ENCODE results near the gene OMG.
"Not testable (repeated sequence)": the region's sequence is repeated elsewhere in the genome, so short reads cannot be mapped to it uniquely, and the experiment has no call there.

The OMG gene

DNA sequence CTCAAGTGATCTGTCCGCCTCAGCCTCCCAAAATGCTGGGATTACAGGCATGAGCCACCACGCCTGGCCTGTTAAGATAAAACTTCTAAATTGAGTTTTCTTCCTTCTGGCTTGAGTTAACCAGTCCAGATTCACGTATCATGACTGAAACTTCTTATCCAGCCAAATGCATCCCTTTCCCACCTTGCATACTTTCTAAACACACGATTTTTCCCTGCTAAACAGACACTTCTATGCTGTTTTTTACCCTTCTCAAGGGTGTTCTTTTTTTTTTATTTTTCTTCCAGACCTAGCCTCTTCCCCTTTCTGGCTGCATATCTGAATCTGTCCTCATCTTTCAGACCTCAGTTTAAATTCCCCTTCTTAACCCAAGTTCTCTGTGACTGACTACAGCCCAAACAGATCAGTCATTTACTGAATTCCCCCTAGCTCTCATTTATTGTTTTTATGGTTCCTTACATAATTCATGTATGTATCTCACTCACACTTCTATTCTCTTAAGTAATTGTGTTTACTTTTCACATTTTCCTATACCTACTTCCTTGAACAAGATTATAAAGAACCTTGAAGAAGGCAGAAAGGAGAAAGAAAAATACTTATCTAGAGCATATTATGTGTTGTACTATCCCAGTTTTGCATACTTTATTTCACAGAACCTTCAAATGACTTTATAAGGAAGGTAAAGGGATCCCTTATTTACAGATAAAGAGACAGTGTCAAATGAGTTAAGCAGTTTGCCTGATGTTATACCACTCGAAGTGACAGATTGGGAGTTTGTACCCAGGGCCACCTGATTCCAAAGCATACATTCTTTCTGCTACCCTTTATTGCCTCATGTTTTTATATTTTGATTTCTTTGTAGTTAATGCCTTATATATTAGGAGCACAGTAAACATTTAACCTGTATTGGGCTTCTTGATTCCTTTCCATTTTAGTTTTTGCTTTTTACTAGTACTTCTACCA lies 11.6 kb upstream of the OMG start:
- Histone ChIP-seq H3K9me3 (ENCODE audit: control insufficient read depth, insufficient read depth, low read length) (no peaks in the 10 kb centered on the region), H3K4me3 (ENCODE audit: low read length) (no peak overlapping the region), H3K4me1 (ENCODE audit: control insufficient read depth, insufficient read depth, low read length) (no peaks in the 10 kb centered on the region), H3K27ac (ENCODE audit: low read length) (no peak overlapping the region), H3K27me3 (ENCODE audit: control insufficient read depth, insufficient read depth, low read length) (no peaks in the 10 kb centered on the region), H3K36me3 (ENCODE audit: control insufficient read depth, insufficient read depth, low read length) (no peaks in the 10 kb centered on the region)
- WGBS (ENCODE audit: insufficient coverage, insufficient read length) = no CpG with 5 or more reads among the region's 5 CpGs
- no peak for DNase-seq (ENCODE audit: low read depth, low spot score)

DNA sequence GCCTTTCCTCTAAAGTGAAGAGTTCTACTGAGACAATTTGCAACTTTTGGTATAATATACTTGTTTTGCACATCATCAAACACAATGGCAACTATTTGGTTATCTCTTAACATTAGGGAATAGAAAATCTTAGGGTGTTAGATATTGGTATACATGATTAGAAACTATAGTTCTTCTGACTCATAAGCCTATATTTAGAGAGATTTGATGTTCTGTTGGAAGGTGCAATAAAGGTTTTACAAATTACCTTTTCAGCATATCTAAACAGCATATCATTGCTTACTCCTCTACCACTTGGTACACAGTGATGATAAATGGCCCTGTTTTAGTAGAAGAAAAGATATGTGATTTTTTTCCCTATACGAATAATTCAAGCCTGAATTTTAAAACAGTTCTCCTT lies 10.6 kb upstream of the OMG start:
- H3K4me1 ChIP-seq (ENCODE audit: control insufficient read depth, insufficient read depth, low read length) = no peaks in the 10 kb centered on the region
- no peak overlapping the region for H3K4me3 ChIP-seq (ENCODE audit: low read length)
- no peaks in the 10 kb centered on the region for H3K27me3 ChIP-seq (ENCODE audit: control insufficient read depth, insufficient read depth, low read length)
- no peak overlapping the region for H3K27ac ChIP-seq (ENCODE audit: low read length)
- H3K9me3 ChIP-seq (ENCODE audit: control insufficient read depth, insufficient read depth, low read length) = no peaks in the 10 kb centered on the region
- no peaks in the 10 kb centered on the region for H3K36me3 ChIP-seq (ENCODE audit: control insufficient read depth, insufficient read depth, low read length)
- no peak for DNase-seq (ENCODE audit: low read depth, low spot score)
- no CpG with 5 or more reads among the region's 1 CpG for WGBS (ENCODE audit: insufficient coverage, insufficient read length)

DNA sequence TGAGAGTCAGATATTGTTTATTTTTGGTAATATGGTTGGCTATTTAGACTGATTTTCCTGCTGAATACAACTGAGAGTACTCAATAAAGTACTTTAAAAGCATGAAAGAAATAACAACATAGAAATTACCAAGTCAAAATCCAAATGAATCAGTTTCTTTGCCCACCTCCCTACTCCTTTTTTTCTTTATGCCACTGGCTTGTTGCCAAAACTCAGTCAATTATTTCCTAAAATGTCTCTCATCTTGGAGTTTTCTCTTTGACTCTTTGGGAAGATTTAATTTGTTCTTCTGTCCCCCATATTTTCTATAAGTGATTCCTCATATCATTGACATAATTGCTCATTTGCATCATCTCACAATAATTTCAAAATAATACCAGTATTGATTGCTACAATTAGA lies 2.6 kb upstream of the OMG start:
- Histone ChIP-seq H3K36me3 (ENCODE audit: control insufficient read depth, insufficient read depth, low read length) (no peaks in the 10 kb centered on the region), H3K4me1 (ENCODE audit: control insufficient read depth, insufficient read depth, low read length) (no peaks in the 10 kb centered on the region), H3K27ac (ENCODE audit: low read length) (no peak overlapping the region), H3K9me3 (ENCODE audit: control insufficient read depth, insufficient read depth, low read length) (no peaks in the 10 kb centered on the region), H3K4me3 (ENCODE audit: low read length) (no peak overlapping the region), H3K27me3 (ENCODE audit: control insufficient read depth, insufficient read depth, low read length) (no peaks in the 10 kb centered on the region)
- DNase-seq (ENCODE audit: low read depth, low spot score) = no peak

DNA sequence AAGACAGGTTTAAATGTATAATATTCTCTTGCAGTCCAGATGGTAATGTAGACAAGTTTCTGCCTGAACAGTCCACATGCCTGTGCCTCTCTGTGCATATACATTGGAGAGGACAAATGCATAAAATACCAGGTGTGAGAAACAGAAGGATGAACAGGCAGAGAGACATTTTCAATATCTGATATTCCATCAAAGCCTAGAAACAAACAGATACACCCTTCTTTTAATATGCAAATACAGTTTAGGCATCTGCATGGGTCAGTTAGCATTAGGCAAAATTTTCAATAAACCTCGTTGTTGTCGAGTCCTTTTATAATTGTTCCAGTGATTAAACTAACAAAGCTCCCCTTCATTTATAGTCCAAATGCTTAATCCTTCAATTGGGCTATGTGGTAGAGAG lies 897 bp downstream of the OMG start:
- Histone ChIP-seq H3K4me3 (ENCODE audit: low read length) (no peak overlapping the region), H3K27me3 (ENCODE audit: control insufficient read depth, insufficient read depth, low read length) (no peaks in the 10 kb centered on the region), H3K9me3 (ENCODE audit: control insufficient read depth, insufficient read depth, low read length) (no peaks in the 10 kb centered on the region), H3K4me1 (ENCODE audit: control insufficient read depth, insufficient read depth, low read length) (no peaks in the 10 kb centered on the region), H3K36me3 (ENCODE audit: control insufficient read depth, insufficient read depth, low read length) (no peaks in the 10 kb centered on the region), H3K27ac (ENCODE audit: low read length) (no peak overlapping the region)
- no CpG with 5 or more reads among the region's 2 CpGs for WGBS (ENCODE audit: insufficient coverage, insufficient read length)
- no peak for DNase-seq (ENCODE audit: low read depth, low spot score)

DNA sequence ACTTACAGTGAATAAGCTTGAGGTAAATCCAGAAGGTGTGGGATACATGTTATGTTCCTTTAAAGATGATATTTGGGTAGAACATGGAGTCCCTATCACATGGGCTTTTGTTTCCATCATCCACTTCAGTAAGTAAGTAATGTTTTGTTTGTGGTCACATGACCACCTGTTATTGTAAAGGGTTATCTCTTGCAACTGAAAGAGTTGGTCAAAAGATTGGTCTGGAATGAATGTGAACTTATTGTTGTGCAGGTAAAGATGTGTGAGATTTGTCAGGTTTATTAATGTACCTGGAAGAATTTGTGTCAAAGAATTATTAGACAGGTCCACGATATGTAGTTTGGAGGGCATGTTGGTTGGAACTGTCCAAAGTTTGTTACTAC lies 1.6 kb downstream of the OMG start:
- H3K4me3 ChIP-seq (ENCODE audit: low read length) = no peak overlapping the region
- no peaks in the 10 kb centered on the region for H3K27me3 ChIP-seq (ENCODE audit: control insufficient read depth, insufficient read depth, low read length)
- H3K36me3 ChIP-seq (ENCODE audit: control insufficient read depth, insufficient read depth, low read length) = no peaks in the 10 kb centered on the region
- no peak overlapping the region for H3K27ac ChIP-seq (ENCODE audit: low read length)
- H3K4me1 ChIP-seq (ENCODE audit: control insufficient read depth, insufficient read depth, low read length) = no peaks in the 10 kb centered on the region
- no peak for DNase-seq (ENCODE audit: low read depth, low spot score)
- no CpG with 5 or more reads among the region's 1 CpG for WGBS (ENCODE audit: insufficient coverage, insufficient read length)
- H3K9me3 ChIP-seq (ENCODE audit: control insufficient read depth, insufficient read depth, low read length) = no peaks in the 10 kb centered on the region

DNA sequence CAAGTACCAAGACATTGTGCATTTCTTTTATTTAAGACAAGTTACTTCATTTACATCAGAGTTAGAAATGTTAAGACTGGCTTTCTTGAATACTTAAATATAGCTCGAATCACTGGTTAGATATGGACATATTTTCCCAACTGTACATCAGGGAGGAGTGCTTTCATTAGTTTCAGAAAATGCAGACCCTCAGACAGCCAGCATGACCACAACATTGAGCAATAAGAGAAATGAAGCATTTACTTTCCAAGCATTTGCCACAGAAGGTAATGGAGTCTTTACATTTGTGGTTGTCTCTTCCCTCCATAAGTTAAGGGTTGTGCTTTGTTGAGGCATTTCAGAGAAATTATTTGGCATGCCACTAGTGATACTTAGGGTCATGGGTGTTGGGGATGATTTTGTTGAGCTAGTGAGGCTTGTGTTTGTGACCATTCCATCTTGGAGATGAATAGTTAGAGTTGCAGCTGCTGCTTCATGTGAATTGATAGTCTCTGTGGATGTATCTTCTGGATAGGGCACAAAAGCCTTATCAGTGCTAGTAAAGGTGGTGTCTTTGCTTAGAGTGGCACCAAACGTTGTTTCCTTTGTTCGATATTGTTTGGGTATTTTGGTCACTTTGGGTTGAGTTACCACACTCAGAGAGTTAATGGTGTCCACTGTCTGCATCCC lies 2.1 kb downstream of the OMG start:
- DNase-seq (ENCODE audit: low read depth, low spot score) = no peak
- H3K4me3 ChIP-seq (ENCODE audit: low read length) = no peak overlapping the region
- no peaks in the 10 kb centered on the region for H3K4me1 ChIP-seq (ENCODE audit: control insufficient read depth, insufficient read depth, low read length)
- no peaks in the 10 kb centered on the region for H3K27me3 ChIP-seq (ENCODE audit: control insufficient read depth, insufficient read depth, low read length)
- no peaks in the 10 kb centered on the region for H3K36me3 ChIP-seq (ENCODE audit: control insufficient read depth, insufficient read depth, low read length)
- WGBS (ENCODE audit: insufficient coverage, insufficient read length) = no CpG with 5 or more reads among the region's 3 CpGs
- no peak overlapping the region for H3K27ac ChIP-seq (ENCODE audit: low read length)
- H3K9me3 ChIP-seq (ENCODE audit: control insufficient read depth, insufficient read depth, low read length) = no peaks in the 10 kb centered on the region

DNA sequence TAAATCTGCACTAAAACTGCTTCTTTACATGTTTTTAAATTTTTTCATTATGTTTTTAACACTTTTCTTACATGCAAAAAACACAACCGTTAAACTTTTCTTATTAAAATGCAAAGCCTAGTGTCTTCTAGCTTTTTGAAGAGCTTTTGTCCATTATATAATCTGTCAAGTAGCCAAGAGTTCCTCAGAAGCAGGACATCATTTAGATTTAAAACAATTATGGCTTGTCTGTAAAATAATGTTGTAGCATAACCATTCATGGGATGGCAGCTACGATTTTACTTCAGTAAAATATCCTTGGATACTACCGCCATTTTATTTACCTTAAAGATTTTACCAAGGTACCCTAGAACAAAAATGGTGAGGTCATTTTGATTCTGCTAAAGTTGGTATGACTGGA lies 2.8 kb downstream of the OMG start:
- Histone ChIP-seq H3K27ac (ENCODE audit: low read length) (no peak overlapping the region), H3K9me3 (ENCODE audit: control insufficient read depth, insufficient read depth, low read length) (no peaks in the 10 kb centered on the region), H3K4me3 (ENCODE audit: low read length) (no peak overlapping the region), H3K36me3 (ENCODE audit: control insufficient read depth, insufficient read depth, low read length) (no peaks in the 10 kb centered on the region), H3K27me3 (ENCODE audit: control insufficient read depth, insufficient read depth, low read length) (no peaks in the 10 kb centered on the region), H3K4me1 (ENCODE audit: control insufficient read depth, insufficient read depth, low read length) (no peaks in the 10 kb centered on the region)
- no CpG with 5 or more reads among the region's 3 CpGs for WGBS (ENCODE audit: insufficient coverage, insufficient read length)
- DNase-seq (ENCODE audit: low read depth, low spot score) = no peak

DNA sequence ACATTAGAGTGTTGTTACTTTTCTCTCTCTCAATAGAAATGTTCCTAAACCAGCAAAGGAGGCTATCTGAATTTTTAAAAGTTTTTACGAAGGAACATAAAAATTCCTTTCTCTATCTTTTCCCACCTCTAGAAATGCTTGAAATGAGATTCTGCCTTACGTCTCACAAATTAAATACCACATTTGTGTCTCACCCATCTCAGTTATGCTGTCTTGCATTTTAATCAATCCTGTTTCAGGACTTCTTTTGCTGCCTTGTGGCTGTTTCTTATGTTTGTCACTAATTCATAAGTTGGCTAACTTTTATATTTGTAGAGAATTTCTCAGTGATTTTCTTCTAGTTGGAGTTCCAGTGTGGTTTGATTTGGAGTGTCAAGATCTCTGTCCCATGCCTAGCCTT lies 3.5 kb downstream of the OMG start:
- Histone ChIP-seq H3K4me3 (ENCODE audit: low read length) (no peak overlapping the region), H3K27ac (ENCODE audit: low read length) (no peak overlapping the region), H3K4me1 (ENCODE audit: control insufficient read depth, insufficient read depth, low read length) (no peaks in the 10 kb centered on the region), H3K9me3 (ENCODE audit: control insufficient read depth, insufficient read depth, low read length) (no peaks in the 10 kb centered on the region), H3K27me3 (ENCODE audit: control insufficient read depth, insufficient read depth, low read length) (no peaks in the 10 kb centered on the region), H3K36me3 (ENCODE audit: control insufficient read depth, insufficient read depth, low read length) (no peaks in the 10 kb centered on the region)
- no peak for DNase-seq (ENCODE audit: low read depth, low spot score)
- WGBS (ENCODE audit: insufficient coverage, insufficient read length) = no CpG with 5 or more reads among the region's 2 CpGs

DNA sequence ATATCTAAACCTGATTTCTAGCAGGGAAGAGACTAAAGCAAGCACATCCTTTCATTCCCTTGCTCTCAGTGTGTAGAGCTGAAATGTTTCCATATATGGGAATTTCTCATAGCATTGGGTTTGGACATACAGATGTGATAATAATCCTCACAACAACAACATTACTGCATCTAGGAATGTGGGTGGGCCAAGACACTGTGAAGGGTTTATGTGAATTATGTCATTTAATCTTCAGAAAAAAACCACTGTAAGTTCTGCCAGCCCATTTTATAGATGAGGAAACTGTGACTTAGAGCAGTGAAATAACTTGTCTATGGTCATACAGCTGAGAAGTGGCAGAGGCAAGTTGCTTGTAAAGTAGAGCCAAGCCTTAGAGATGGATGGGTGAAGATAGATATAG lies 5.2 kb downstream of the OMG start:
- no peak for DNase-seq (ENCODE audit: low read depth, low spot score)
- Histone ChIP-seq H3K36me3 (ENCODE audit: control insufficient read depth, insufficient read depth, low read length) (no peaks in the 10 kb centered on the region), H3K9me3 (ENCODE audit: control insufficient read depth, insufficient read depth, low read length) (no peaks in the 10 kb centered on the region), H3K27ac (ENCODE audit: low read length) (no peak overlapping the region), H3K4me3 (ENCODE audit: low read length) (no peak overlapping the region), H3K27me3 (ENCODE audit: control insufficient read depth, insufficient read depth, low read length) (no peaks in the 10 kb centered on the region), H3K4me1 (ENCODE audit: control insufficient read depth, insufficient read depth, low read length) (no peaks in the 10 kb centered on the region)

DNA sequence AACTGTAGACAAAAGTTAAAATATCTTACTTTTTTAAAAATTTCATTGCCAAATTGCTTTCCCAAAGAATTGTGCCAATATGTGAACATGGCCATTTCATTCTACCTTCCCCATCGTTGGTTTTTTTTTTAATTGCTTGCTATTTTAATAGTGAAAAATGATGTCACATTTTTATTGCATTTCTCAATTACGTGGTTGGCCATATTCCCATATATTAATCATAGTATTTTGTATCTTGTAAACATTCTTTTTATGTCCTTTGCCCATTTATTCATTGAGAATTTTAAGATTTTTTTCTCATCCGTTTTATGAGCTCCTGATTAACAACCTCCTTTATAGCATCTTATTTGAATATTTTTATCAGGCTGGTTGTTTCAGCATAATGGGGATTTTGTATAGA lies 7.2 kb downstream of the OMG start:
- H3K9me3 ChIP-seq (ENCODE audit: control insufficient read depth, insufficient read depth, low read length) = no peaks in the 10 kb centered on the region
- no peak for DNase-seq (ENCODE audit: low read depth, low spot score)
- H3K27ac ChIP-seq (ENCODE audit: low read length) = no peak overlapping the region
- H3K4me1 ChIP-seq (ENCODE audit: control insufficient read depth, insufficient read depth, low read length) = no peaks in the 10 kb centered on the region
- H3K36me3 ChIP-seq (ENCODE audit: control insufficient read depth, insufficient read depth, low read length) = no peaks in the 10 kb centered on the region
- WGBS (ENCODE audit: insufficient coverage, insufficient read length) = no CpG with 5 or more reads among the region's 3 CpGs
- no peak overlapping the region for H3K4me3 ChIP-seq (ENCODE audit: low read length)
- H3K27me3 ChIP-seq (ENCODE audit: control insufficient read depth, insufficient read depth, low read length) = no peaks in the 10 kb centered on the region

DNA sequence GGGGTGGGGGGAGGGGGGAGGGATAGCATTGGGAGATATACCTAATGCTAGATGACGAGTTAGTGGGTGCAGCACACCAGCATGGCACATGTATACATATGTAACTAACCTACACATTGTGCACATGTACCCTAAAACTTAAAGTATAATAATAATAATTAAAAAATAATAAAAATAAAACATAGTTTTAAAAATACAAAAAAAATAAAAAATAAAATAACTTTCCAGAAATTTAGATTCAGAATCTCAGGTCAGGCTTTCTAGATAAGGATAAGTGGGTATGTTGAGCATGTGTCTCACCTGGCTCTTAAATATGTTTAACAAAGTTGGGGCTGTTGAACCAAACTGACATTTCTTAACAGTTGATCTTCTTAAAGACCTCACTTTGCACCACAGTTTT lies 9.1 kb downstream of the OMG start:
- WGBS (ENCODE audit: insufficient coverage, insufficient read length) = no CpG with 5 or more reads among the region's 1 CpG

More for the DNA sequence above, 9.1 kb downstream of the OMG start:
- H3K9me3 ChIP-seq (ENCODE audit: control insufficient read depth, insufficient read depth, low read length); H3K27me3 ChIP-seq (ENCODE audit: control insufficient read depth, insufficient read depth, low read length); H3K36me3 ChIP-seq (ENCODE audit: control insufficient read depth, insufficient read depth, low read length); H3K27ac ChIP-seq (ENCODE audit: low read length); DNase-seq (ENCODE audit: low read depth, low spot score); H3K4me1 ChIP-seq (ENCODE audit: control insufficient read depth, insufficient read depth, low read length); H3K4me3 ChIP-seq (ENCODE audit: low read length): not testable (repeated sequence)

All from iPS DF 6.9 (cell line).